ENCODE measurements around the gene NCOA6. TPM values are rescaled to one million over a fixed set of nuclear protein-coding genes. Genes with fewer than 3 reads are reported as not detected.

Gene NCOA6
- total and polyA plus RNA-seq, 2 donors (not counting 1 experiment from before 2014, with no cell fraction given) = 8.1 to 12.0 TPM

GRCh38 chr20:34861386-34862084 lies 36.1 kb upstream of the NCOA6 start:
- no peaks in the 10 kb centered on the region for H3K9me3 ChIP-seq (ENCODE audit: control insufficient read depth, insufficient read depth, low read depth, low read length)
- no peak overlapping the region for H3K4me3 ChIP-seq (replicated peaks in 1 of 4; ENCODE audit: control extremely low read depth in 1 of 4, insufficient read depth in 1 of 4, low read depth in 3 of 4, low read length in 4 of 4)
- TF ChIP-seq EZH2 (IDR thresholded peaks at IDR 0.05; ENCODE audit: low read length, missing control alignments) = no peak
- TF ChIP-seq, protein P1, sequence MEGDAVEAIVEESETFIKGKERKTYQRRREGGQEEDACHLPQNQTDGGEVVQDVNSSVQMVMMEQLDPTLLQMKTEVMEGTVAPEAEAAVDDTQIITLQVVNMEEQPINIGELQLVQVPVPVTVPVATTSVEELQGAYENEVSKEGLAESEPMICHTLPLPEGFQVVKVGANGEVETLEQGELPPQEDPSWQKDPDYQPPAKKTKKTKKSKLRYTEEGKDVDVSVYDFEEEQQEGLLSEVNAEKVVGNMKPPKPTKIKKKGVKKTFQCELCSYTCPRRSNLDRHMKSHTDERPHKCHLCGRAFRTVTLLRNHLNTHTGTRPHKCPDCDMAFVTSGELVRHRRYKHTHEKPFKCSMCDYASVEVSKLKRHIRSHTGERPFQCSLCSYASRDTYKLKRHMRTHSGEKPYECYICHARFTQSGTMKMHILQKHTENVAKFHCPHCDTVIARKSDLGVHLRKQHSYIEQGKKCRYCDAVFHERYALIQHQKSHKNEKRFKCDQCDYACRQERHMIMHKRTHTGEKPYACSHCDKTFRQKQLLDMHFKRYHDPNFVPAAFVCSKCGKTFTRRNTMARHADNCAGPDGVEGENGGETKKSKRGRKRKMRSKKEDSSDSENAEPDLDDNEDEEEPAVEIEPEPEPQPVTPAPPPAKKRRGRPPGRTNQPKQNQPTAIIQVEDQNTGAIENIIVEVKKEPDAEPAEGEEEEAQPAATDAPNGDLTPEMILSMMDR (conservative IDR thresholded peaks at IDR 0.05 in 1 of 2, IDR thresholded peaks at IDR 0.05 in 1 of 2; ENCODE audit: low read depth in 1 of 2, low read length in 2 of 2) = no peak
- no peaks in the 10 kb centered on the region for H4K20me1 ChIP-seq (ENCODE audit: control insufficient read depth, extremely low read depth, insufficient read depth, low read length)
- no peak for DNase-seq (ENCODE audit: low read depth in 2 of 2)
- no peak overlapping the region for H3K9ac ChIP-seq (ENCODE audit: insufficient read depth, low read length)
- H3K79me2 ChIP-seq (ENCODE audit: control insufficient read depth, insufficient read depth, low read length) = no peaks in the 10 kb centered on the region
- H3K4me1 ChIP-seq (ENCODE audit: control insufficient read depth, extremely low read depth, insufficient read depth, low read length) = no peaks in the 10 kb centered on the region
- no peak overlapping the region for H3K27ac ChIP-seq (ENCODE audit: insufficient read depth, low read length)
- no peak overlapping the region for H3K4me2 ChIP-seq (ENCODE audit: extremely low read depth, insufficient read depth, low read length)
- H3K27me3 ChIP-seq (ENCODE audit: control insufficient read depth, insufficient read depth, low read length) = no peaks in the 10 kb centered on the region
- H2AFZ ChIP-seq (ENCODE audit: low read length) = no peak overlapping the region
- peaks cover 6% of the 10 kb centered on the region for H3K36me3 ChIP-seq (ENCODE audit: control insufficient read depth, insufficient read depth, low read length)

DNA sequence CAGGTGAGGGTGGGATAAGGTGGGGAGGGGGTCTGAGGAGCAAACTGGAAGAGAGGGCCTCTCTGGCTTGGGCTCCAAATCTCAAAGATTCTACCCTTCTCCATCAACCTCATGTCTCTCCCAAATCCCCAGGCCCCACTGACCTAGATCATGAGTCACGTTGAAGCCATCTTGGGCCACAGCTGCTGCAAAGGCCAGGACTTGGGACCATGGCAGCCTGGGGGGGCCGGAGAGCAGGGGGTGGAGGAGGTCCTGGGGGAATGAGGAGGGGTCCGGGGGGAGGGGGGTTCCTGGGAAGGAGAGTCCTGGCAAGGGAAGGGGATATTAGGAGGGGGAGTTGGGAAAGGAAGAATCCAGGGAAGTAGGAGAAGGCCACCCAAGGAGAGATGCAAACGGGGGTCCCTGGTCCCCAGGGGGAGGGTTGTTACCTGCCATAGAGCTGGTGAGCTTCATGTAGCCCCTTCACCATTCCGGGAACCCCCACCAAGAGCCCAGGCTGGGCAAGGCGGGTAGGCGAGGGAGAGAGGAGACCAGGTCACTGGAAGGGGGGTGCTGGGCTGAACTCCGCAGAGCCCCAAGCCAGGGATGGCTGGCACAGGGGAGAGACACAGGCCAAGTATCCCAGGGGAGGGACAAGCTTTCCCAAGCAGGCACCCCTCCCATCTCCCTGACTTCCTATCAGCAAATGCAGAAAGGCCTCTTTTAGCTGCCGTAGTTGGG lies 34.5 kb upstream of the NCOA6 start:
- Histone ChIP-seq H3K4me2 (ENCODE audit: extremely low read depth, insufficient read depth, low read length) (no peak overlapping the region), H3K36me3 (ENCODE audit: control insufficient read depth, insufficient read depth, low read length) (peaks cover 7% of the 10 kb centered on the region), H3K9me3 (ENCODE audit: control insufficient read depth, insufficient read depth, low read depth, low read length) (no peaks in the 10 kb centered on the region), H3K4me3 (replicated peaks in 1 of 4; ENCODE audit: control extremely low read depth in 1 of 4, insufficient read depth in 1 of 4, low read depth in 3 of 4, low read length in 4 of 4) (no peak overlapping the region), H3K79me2 (ENCODE audit: control insufficient read depth, insufficient read depth, low read length) (no peaks in the 10 kb centered on the region), H3K27ac (ENCODE audit: insufficient read depth, low read length) (no peak overlapping the region), H3K4me1 (ENCODE audit: control insufficient read depth, extremely low read depth, insufficient read depth, low read length) (no peaks in the 10 kb centered on the region), H3K9ac (ENCODE audit: insufficient read depth, low read length) (no peak overlapping the region), H3K27me3 (ENCODE audit: control insufficient read depth, insufficient read depth, low read length) (no peaks in the 10 kb centered on the region), H4K20me1 (ENCODE audit: control insufficient read depth, extremely low read depth, insufficient read depth, low read length) (no peaks in the 10 kb centered on the region), H2AFZ (ENCODE audit: low read length) (no peak overlapping the region)
- TF ChIP-seq EZH2 (IDR thresholded peaks at IDR 0.05; ENCODE audit: low read length, missing control alignments) = no peak
- TF ChIP-seq, protein P1 (conservative IDR thresholded peaks at IDR 0.05 in 1 of 2, IDR thresholded peaks at IDR 0.05 in 1 of 2; ENCODE audit: low read depth in 1 of 2, low read length in 2 of 2) = no peak
- DNase-seq (ENCODE audit: low read depth in 2 of 2) = no peak

DNA sequence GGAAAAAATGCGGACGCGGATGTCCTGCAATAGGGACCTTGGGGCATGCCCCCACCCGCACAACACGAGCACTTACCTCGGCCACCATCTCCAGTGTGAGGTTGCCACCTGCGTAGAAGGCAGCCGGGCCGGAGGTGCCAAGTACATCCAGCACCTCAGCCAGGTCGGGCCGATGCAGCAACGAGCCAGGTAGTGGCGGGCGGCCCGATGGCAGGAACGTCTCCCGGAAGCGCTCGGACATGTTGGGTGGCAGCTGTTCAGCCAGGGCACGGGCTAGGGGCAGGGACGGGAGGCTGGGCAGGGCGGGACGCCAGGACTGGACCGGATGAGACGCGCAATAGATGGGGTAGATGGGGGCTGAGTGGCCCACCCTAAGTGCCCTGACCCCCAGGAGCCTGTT lies 33.9 kb upstream of the NCOA6 start:
- H4K20me1 ChIP-seq (ENCODE audit: control insufficient read depth, extremely low read depth, insufficient read depth, low read length) = no peaks in the 10 kb centered on the region
- no peak overlapping the region for H3K4me2 ChIP-seq (ENCODE audit: extremely low read depth, insufficient read depth, low read length)
- no peak overlapping the region for H3K27ac ChIP-seq (ENCODE audit: insufficient read depth, low read length)
- H3K79me2 ChIP-seq (ENCODE audit: control insufficient read depth, insufficient read depth, low read length) = no peaks in the 10 kb centered on the region
- no peaks in the 10 kb centered on the region for H3K4me1 ChIP-seq (ENCODE audit: control insufficient read depth, extremely low read depth, insufficient read depth, low read length)
- no peak for TF ChIP-seq EZH2 (IDR thresholded peaks at IDR 0.05; ENCODE audit: low read length, missing control alignments)
- TF ChIP-seq, protein P1 (conservative IDR thresholded peaks at IDR 0.05 in 1 of 2, IDR thresholded peaks at IDR 0.05 in 1 of 2; ENCODE audit: low read depth in 1 of 2, low read length in 2 of 2) = no peak
- H3K4me3 ChIP-seq (replicated peaks in 1 of 4; ENCODE audit: control extremely low read depth in 1 of 4, insufficient read depth in 1 of 4, low read depth in 3 of 4, low read length in 4 of 4) = no peak overlapping the region
- no peak overlapping the region for H3K9ac ChIP-seq (ENCODE audit: insufficient read depth, low read length)
- peaks cover 7% of the 10 kb centered on the region for H3K36me3 ChIP-seq (ENCODE audit: control insufficient read depth, insufficient read depth, low read length)
- H3K9me3 ChIP-seq (ENCODE audit: control insufficient read depth, insufficient read depth, low read depth, low read length) = no peaks in the 10 kb centered on the region
- no peak overlapping the region for H2AFZ ChIP-seq (ENCODE audit: low read length)
- no peak for DNase-seq (ENCODE audit: low read depth in 2 of 2)
- H3K27me3 ChIP-seq (ENCODE audit: control insufficient read depth, insufficient read depth, low read length) = no peaks in the 10 kb centered on the region
